Fibroblast of peridontal ligament (primary cell): ENCODE measurements around the gene SOCS3.

Experiments used
- DNase-seq: peaks from one replicate; pipeline ENCODE4 v3.0.0-alpha.2; 2010; ENCODE audit errors: extremely low read depth

The SOCS3 gene, protein sequence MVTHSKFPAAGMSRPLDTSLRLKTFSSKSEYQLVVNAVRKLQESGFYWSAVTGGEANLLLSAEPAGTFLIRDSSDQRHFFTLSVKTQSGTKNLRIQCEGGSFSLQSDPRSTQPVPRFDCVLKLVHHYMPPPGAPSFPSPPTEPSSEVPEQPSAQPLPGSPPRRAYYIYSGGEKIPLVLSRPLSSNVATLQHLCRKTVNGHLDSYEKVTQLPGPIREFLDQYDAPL

DNA sequence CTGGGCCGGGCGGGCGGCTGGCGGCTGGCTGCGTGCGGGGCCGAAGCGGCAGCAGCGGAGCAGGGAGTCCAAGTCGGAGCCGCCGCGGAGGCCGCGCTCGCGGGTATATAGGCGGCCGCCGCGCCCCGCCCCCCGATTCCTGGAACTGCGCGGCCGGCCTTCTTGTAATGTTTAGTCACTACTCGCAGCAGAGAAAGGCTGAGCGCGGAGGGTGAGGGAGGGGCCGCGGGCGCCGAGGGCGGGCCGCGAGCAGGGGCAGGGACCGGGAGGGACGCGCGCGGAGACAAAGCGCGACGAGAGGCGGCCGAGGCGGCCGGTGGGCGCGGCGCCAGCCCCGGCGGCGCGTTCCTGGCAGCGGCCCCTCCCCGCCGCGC, at the start of gene SOCS3:
Gene SOCS3 (minus strand): TSS at position 81 of the 374 bp plus-strand sequence. CDS start 982 bp downstream, outside the sequence.
- DNase-seq = peak; percentile 96

DNA sequence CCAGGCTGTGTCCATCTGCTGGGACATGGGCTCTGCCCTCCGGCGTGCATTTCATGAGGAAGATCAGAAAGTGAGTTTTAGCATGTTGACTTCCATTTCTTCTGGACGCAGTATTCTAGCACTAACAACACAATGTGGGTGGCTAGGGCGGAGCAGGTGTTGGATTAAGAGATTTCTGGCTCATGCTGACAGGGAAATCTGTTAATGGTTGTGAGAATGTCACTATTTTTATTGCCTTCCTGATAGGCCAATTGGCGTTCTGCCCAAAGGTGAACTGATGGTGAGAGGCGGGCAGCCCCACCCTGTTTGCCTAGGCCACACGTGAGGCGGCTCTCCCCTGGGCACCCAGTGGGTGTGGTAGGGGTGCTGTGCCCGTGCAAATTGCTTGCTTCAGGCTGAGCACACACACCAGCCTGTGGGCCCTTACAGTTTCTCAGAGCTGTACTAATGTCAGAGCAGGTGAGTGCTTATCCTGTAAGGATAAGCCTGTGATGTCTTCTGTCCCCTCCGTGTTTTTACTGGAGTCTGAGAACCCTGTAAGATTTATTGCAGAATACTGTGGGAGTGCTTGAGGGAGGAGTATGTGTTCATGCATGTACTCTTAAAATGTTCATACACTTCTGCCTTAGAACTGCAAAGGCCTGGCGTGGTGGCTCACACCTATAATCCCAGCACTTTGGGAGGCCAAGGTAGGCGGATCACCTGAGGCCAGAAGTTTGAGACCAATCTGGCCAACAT, 49.5 kb upstream of the SOCS3 start:
- DNase-seq = no peak

DNA sequence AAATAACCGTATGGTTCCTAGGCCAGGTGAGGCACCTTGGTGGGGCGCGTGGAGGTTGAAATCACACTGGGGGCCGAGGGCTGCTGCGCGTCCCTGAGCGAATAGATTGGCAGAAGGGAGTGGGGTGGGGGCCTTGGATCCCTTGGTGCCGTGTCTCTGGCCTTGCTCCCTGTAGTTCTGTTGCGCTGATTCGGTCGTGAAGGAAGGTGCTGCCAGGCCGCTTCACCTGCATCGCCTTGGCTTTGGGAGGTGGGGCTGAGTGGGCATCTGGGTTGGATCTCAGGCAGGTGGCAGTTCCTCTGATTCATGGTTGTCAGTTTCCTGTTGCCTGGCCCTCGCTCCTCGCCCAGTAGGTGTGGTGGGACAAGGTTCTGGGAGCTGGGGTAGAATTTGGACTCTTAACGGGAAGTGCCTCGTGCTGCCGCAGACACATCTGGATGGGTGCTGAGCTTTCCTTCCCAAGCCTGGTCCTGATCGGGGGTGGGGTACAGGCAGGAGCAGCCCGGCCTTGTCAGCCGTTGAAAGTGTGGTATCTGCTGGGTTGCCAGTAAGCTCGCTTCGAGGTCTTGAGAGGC, 48.7 kb upstream of the SOCS3 start:
- DNase-seq = no peak

DNA sequence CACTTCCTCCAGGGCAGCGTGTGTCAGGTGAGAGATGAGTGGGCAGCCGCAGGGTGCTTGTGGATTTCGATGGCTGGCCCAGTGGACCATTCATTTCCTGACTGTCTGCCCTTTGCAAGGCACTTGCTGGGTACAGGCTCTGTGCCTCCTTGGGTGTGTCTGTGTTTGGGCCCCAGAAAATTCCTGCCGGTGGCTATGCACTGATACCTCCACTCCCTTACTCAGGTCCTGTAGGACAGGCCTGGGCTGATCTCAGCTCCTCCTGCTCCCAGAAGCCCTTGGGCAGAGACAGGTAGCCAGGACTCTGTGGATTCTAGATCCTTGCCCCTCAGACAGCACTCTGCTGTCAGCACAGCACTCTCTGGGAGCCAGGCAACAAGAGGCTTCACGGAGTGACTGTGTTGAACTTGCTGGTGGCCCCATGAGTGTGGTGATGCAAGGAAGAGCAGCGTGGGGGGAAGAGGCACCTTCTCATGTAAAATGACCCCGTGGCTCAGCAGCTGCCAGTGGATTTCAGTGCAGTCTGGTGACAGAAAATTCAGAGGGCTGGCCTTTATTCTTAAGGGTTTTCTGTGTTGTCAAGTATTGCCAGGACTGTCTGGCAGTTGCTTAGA, 47.6 kb upstream of the SOCS3 start:
- no peak for DNase-seq

DNA sequence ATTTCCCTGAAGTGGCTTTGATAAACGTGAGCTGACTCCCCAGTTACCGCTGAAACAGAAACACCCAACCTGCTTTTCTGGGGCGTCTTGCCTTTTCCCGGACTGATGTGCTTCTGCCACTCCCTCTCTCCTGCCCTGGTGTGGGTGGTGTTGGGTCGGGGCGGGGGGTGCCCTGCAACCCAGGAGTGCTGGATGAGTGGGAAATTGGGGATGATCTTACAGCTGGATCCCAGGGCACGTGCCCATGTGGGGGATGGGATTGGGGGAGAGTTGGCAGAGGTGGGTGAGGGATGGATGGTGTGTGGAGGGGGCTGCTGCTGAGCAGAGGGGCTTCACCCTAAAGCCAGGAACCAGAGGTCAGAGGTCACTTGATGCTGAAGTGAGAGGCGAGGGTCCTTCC, 47.0 kb upstream of the SOCS3 start:
- DNase-seq = no peak

DNA sequence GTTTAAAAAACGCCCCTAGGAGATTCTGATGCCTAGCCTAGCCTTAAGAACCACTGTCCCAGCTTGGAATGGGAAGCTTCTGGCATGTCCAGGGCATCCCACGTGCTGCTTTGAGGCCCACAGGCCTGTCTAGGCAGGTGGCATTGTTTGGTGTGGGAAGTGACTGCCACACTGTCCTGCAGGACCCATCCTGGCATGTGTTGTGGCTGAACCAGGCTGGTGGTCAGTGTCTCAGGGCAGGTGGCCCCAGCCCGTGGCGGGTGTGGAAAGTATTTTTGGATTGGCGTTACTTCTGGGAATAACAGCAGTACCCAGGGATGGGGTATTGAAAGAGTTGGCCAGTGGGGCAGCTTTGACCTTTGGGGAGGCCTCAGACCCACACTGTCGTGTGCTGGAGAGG, 46.5 kb upstream of the SOCS3 start:
- DNase-seq = no peak

DNA sequence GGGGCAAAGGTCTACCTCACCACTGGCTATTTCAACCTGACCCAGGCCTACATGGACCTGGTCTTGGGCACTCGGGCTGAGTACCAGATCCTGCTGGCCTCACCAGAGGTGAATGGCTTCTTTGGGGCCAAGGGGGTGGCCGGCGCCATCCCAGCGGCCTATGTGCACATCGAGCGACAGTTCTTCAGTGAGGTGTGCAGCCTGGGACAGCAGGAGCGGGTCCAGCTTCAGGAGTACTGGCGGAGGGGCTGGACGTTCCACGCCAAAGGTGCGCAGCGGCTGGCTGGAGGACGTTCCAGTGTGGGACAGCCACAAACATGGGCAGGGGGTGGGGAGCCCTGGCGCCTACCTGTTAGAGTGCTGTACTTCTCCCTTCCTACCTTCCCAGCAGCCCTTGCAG, 43.9 kb upstream of the SOCS3 start:
- no peak for DNase-seq

DNA sequence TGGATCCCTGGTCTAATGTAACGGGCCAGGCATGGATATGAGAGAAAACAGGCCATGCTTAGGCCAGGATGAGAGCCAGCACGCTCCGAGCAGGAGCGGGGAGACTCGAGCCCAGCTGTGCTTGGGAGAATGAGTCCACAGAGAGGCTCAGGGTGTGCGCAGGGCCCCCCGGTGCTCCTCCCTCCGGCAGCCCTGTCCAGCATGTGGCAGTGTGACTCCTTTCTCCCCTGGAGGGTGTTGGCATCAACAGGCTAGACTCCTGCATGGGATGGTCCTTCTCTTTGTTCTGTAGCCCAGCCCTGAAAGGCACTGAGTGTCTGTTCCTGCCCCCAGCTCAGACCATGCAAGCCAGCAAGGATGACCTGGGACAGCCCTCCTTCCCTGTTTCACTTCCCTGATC, 42.0 kb upstream of the SOCS3 start:
- no peak for DNase-seq

DNA sequence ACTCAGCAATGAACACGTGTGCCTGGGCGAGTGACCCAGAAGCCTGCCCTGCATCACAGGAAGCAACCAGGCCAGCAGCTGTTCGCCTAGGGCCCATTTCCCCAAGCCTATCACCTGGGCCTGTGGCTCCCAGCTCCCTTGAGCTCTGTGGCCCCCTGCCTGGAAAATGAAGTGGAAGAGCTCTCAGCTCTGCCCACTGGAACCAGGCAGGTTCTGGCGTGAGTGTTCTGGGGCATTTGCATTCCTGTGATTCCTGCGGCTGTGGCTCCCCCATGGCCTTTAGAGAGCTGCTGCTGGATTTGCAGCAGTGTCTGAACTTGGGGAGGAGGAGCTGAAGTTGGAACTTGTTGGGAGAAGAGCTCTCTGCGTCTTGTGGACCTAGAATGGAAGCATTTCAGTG, 41.4 kb upstream of the SOCS3 start:
- peak; percentile 47 for DNase-seq

DNA sequence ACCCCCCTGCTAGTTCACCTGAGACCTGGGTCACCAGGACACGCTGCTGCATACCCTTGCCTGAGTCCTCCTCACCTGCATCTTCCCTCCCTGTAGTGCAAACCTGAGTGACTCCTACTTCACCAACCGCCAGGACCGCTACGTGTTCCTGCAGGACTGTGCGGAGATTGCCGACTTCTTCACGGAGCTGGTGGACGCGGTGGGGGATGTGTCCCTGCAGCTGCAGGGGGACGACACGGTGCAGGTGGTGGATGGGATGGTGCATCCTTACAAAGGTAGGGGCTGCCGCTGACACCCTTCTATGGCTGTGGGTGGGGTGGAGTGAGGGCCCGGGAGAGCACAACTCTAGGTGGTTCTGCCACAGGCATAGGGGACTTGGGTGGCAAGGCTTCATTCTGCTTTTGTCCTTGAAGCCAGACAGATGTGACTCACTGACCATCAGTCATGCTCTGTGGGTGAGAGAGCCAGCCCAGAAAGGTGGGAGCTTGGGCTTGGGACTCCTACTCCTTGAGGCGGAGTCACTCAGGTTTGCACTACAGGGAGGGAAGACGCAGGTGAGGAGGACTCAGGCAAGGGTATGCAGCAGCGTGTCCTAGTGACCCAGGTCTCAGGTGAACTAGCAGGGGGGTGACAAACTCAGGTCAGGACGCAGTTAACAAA, 40.8 kb upstream of the SOCS3 start:
- DNase-seq = no peak

DNA sequence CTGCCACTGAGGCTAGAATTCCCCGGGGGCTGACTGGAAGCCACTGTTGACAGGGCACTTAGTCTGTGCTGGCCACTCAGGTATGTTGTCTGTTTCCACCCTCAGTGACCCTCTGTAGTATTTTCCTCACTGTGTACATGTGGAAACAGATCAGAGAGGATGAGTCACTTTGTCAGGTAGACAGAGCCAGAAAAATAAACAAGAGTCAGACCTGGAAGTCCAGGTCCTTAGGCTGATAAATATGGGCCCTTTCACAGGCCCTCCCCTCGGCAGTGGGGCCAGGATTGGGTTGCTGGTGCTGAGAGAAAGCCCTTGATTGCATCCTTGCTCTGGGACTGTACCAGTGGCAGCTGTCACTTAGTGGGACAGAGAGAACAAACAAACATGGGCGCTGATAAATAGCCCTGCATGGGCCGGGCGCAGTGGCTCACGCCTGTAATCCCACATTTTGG, 39.8 kb upstream of the SOCS3 start:
- DNase-seq = no peak

DNA sequence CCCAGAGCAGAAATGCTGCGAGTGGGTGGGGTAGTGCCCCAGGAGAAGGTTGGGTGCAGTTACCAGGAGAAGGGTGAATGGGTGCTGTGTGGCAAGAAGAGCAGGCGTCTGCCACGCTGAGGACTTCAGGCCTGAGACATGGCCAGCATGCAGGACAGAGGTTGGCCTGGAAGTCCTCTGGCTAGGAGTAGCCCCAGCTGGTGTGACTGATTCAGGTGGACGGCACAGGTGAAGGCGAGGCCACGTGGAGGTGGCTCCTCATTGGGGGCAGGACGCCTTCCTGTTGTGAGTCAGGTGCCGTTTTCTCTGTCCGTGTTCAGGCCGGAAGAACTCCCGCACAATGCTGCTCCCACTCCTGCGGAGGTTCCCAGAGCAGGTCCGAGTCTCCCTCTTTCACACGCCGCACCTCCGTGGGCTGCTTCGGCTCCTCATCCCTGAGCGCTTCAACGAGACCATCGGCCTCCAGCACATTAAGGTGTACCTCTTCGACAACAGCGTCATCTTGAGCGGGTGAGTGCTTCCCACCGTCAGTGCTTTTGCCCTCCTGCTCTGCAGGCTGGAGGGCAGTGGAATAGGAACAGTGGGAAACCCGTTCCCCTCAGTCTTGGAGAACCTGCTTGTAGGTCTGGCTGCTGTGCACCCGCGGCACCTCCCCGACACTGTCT, 39.3 kb upstream of the SOCS3 start:
- no peak for DNase-seq

DNA sequence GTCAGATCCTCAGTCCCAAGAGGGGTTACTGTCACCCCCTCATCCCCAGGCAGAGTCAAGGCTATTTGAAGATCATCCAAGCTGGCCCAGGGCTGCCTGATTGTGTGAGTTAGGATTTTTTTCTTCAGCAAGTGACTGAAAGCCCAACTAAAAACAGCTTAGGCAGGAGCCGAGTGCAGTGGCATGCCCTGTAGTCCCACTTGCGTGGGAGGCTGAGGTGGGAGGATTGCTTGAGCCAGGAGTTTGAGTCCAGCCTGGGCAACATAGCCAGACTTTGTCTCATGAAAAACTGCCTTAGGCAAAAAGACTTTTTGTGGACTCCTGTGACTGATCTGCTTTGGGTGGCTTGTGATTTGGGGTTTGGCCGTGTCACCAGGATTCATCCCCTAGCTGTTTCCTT, 38.5 kb upstream of the SOCS3 start:
- no peak for DNase-seq

DNA sequence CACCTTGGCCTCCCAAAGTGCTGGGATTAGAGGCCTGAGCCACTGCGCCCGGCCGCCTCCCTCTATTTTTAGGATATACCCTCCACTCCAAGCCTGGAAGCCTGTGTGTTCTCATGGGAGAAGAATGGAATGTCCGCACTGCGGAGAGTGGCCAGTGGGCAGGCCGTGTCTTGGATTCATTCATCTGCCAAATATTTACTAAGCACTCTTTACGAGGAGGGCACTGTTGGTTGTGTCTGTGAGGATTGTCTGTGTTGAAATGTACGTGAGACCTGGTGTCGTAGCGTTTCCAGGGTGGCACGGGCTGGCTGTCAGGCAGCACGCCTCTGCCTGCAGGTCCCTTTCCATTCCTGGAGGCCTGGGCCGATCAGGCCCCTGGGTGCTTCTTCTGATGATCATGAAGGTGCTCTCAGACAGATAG, 37.8 kb upstream of the SOCS3 start:
- DNase-seq = peak; percentile 81

DNA sequence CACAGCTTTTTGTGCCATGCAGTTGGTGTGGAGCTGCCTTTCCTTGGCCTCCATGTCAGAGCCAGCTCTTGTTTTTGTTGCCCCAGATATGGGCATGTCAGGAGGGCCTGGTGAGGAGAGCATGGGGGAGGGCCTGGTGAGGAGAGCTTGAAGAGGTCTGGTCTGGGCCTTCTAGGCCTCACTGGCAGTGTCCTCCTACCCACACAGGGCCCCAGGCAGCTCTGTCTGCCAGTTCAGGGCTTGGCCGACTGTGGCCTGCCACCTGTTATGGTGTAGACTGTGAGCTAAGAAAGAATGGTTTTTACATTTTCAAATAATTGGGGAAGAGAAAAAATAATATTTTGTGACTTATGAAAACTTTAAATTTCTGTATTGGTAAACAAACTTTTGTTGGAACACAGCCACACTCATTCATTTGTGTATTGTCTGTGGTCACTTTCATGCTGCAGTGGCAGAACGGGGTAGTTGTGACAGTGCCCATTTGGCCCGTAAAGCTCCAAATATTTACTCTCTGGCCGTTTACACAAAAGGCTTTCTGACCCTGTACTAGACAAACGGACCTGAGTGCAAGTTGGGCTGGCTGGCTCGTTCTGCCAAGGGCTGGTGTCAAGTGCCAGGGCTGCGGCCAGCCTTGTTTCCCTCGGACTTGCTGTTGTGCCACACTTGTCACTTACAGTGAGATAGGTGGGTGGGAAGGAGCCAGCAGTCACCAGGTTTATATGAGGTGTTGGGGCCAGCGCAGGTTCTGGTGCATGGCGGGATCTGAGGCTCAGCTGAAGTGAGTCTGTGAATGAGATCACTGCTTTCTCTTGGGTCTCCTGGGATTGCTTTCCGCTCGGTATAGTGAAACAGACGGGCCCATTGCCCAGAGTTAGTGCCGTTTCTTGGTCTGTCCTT, 36.8 kb upstream of the SOCS3 start:
- peak; percentile 36 for DNase-seq

DNA sequence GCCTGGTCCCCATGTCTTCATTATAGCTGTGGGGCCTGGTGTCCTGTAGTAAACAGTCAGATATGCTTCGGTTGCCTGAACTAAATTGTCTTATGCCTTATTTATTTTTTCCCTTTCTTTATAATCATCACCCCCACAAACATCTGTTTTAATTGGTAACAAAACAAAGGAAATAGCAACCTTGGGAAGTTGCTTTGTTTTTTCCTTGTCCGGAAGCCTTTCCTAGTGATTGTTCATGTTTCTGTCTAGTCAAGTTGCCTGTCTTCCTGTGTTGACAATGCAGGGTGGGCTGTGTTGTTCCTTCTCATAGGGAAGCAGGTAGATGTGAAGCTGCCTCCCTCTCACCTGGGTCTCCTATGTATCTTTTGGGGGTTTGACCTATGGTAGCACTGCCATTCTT, 35.3 kb upstream of the SOCS3 start:
- no peak for DNase-seq

DNA sequence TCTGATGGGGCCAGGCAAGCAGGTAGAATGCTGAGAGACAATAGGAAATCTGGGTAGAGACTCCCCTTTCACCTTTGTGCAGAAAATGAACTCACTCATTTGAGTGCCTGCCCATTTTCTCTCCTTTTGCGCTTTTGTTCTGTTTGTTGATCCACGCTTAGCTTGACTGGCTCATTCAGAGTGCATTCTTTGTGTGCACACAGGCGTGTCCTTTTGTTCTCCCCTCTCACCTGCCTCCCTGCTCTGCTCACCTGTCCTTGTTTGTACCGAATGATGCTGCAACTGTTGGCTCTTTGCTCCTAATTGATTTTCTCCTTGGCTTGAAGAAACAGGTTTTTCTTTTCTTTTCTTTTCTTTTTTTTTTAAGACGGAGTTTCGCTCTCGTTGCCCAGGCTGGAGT, 34.3 kb upstream of the SOCS3 start:
- DNase-seq = no peak

DNA sequence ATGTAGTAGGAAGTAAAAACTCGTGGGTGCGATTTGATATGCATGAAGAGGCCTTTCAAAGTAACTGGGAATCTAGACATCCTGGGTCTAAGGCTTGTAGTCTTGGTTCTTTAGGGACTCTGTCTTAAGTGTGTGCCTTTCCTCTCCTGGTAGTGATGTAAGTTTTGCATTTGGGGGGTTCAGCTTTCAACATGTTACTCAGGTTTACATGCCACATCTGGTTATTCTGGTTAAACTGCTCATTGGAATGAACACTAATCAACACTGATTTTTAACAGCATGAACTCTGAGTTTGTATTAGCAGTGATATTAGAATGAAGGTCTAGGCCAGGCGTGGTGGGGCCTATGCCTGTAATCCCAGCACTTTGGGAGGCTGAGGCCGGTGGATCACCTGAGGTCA, 33.7 kb upstream of the SOCS3 start:
- DNase-seq = no peak

DNA sequence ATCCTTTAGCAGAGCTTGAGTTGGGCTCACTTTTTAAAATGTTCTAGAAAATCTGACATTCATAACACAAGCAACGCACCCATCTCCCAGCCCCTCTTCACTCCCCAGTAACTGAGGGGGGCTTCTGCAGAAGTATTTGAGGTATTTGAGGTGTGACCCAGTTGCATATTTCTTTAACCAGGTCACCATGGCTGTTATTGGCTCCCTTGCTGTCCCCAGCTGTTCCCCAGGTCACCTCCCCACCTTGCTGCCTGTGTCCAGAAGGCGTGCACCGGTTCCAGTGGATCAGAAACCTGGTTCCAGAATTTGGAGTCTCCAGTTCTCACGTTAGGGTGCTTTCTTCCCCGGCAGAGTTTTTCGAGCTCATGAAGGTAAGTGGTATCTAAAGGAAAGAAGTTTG, 32.4 kb upstream of the SOCS3 start:
- DNase-seq = no peak

DNA sequence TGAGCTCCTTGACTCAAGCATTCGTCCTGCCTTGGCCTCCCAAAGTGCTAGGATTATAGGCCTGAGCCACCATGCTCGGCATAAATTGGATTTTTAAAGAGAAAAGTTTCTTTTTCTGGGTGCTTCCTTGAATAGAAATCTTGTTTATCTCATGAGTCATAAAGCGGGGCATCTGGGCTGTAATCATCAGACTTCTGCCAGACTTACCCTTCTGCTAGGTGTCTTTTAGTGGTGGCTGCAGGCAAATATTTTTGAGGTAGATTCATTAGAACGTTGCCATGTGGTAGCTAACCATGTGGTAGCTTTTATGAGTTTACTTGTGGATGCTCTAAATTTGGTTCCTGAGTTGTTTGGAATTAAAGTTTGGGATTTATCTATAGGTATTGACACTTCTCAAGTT, 32.0 kb upstream of the SOCS3 start:
- DNase-seq = peak; percentile 44

DNA sequence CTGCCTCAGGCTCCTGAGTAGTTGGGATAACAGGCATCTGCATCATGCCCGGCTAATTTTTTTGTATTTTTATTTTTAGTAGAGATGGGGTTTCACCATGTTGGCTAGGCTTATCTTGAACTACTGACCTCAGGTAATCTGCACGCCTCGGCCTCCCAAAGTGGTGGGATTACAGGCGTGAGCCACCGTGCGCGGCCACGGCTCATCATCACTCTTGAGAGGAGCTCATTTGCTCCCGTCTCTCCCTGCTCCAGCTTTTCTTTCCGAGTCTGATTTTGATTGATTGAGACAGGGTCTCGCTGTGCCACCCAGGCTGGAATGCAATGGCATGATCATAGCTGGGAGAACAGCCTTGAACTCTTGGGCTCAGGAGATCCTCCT, 31.2 kb upstream of the SOCS3 start:
- no peak for DNase-seq
